Activated CD8-positive, alpha-beta memory T cell treated with anti-CD3 and anti-CD28 coated beads for 36 hours (primary cell): Measurements from ENCODE around the gene ALG14. TPM values are rescaled to one million over a fixed set of nuclear protein-coding genes. Genes with fewer than 3 reads are reported as not detected.
"Not testable (repeated sequence)": the region's sequence is repeated elsewhere in the genome, so short reads cannot be mapped to it uniquely, and the experiment has no call there.

Experiments
- CTCF ChIA-PET: fragments of 350-600 bp; sonication (Branson Sonifier 250); formaldehyde crosslinking; loops from one replicate; lab custom pipeline; 2021; ENCODE audit warnings: antibody characterized with exemption; lab: Charles Lee
- POLR2A ChIA-PET: fragments of 350-600 bp; sonication (Branson Sonifier 250); formaldehyde crosslinking; loops from one replicate; lab custom pipeline; 2021; ENCODE audit warnings: antibody characterized with exemption; lab: Charles Lee
- total RNA-seq, 2 experiments: library from RNA; stranded (reverse); gene quantifications; one replicate each; pipeline ENCODE4 v1.2.3, GENCODE V29; 2021

ALG14 gene
- total RNA-seq, 2 experiments from 2014 or later, result 3.7 to 4.6 TPM

DNA sequence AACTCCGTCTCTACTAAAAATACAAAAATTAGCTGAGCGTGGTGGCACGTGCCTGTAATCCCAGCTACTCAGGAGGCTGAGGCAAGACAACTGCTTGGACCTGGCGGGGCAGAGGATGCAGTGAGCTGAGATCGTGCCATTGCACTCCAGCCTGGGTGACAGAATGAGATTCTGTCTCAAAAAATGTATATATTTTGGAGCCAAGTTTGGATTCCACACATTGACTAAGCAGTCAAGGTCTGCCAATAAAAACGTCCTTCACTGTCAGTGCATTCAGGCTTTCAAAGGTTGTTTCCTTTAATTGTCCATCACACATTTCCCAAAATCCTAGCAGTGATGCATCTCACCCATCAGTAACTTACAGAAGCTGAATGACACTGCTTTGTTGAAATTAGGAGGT lies 77.2 kb downstream of the ALG14 start:
- CTCF ChIA-PET, POLR2A ChIA-PET: not testable (repeated sequence)

DNA sequence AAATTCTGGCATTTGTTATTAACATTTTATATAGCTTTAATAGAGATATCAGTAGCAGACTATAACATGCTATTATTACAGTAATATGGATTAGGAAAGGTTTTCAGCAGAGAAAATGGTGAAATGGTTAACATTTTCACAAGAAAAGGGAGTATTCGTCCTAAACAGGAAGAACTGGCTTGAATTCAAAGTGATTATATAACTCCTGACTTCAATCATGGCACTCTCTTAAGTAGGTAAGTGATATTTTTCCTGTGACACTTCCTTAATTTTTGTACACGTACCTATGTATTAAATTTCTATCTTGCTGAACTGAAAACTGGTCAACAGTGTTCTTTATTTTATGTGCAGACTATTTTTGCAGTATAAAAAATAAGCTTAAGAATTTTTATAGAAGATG lies 77.9 kb downstream of the ALG14 start:
- ChIA-PET POLR2A (no interaction called here), CTCF (no interaction called here)

GRCh38 chr1:94993931-94994645 lies 78.7 kb downstream of the ALG14 start:
- CTCF ChIA-PET, result no interaction called here
- POLR2A ChIA-PET, result no interaction called here

DNA sequence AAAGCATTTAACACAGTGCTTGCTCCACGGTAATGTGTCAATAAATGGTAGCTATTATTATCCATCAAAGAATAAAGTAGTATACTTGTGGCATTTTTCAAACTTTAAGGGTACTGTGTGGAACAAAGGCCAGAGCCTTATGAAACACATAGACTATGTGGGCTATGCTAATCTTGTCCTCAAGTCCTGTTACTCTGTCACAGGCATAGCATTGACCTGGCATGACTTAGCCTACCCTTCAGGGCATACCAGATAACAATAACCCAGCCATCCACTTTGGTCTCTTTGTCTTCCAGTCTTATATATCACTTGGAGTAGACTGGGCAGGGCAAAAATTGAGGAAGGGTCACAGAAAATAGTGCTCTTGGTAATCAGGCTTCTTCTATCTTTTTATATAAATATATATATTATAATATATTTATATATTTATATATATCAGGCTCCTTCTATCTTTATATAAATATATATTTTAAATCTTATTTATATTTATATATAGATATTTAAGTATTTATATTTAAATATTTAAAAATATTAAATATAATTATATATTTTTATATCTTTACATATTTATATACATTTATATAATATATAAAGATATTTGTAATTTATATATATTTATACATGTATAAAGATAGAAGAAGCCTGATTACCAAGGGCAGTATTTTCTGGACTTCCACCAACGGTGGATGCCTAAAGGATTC lies 79.7 kb downstream of the ALG14 start:
- ChIA-PET CTCF (interaction anchor here (1.0 kb wide), 1 partner anchor 52 kb away, joined by 3 read pairs; no protein-coding TSS in a partner anchor), POLR2A (no interaction called here)

- CTCF ChIA-PET, result interaction anchor here (1.0 kb wide), 1 partner anchor 51 kb away, joined by 3 read pairs; no protein-coding TSS in a partner anchor
- POLR2A ChIA-PET, result no interaction called here
Measured at GRCh38 chr1:94992161-94992560, 80.6 kb downstream of the ALG14 start.

GRCh38 chr1:94989911-94990473 lies 82.8 kb downstream of the ALG14 start:
- POLR2A ChIA-PET, result no interaction called here

DNA sequence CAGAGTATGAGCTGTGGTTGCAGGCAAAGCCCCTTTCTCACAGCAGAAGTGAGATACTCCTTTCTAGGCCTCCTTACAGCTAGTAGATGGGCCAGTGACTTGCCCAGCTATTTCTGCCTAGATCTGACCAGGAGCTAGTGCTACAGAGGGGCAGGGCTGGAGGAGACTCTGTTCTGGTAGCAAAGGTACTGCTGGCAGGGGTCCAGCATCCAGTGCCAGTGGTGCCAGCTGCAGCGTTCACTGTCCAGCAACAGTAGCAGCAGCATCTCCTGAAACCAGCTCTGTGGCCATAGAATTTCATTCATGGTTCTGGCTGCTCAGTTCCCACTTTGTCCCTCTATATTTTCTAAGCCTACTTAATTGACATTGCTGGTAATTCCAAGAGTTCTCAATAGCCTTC lies 83.4 kb downstream of the ALG14 start:
- POLR2A ChIA-PET, result no interaction called here
- CTCF ChIA-PET, result interaction anchor here (0.7 kb wide), 1 partner anchor 25 kb away, joined by 3 read pairs; no protein-coding TSS in a partner anchor

More at GRCh38 chr1:94989911-94990473, 82.8 kb downstream of the ALG14 start:
- CTCF ChIA-PET, result no interaction called here

DNA sequence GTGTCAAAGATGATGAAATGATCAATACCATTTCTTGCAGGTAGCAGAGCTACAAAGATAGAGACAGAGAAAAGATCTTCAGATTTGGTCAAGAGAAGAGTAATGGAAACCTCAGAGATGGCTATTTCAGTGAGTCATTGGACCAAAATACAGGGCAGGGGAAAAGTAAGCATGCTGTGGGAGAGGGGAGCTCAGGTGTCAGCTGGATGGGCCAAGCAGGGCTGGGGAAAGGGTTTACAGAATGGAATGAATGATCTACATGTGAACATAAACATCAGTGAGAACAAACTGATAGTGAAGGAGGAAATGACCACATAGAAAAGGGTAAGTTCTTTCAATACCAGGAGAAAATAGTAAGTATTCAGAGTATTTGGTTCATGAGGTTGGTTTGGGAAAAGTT lies 84.4 kb downstream of the ALG14 start:
- CTCF ChIA-PET, result no interaction called here
- POLR2A ChIA-PET, result interaction anchor here (0.6 kb wide), 1 partner anchor 557 kb away, joined by 3 read pairs; no protein-coding TSS in a partner anchor

DNA sequence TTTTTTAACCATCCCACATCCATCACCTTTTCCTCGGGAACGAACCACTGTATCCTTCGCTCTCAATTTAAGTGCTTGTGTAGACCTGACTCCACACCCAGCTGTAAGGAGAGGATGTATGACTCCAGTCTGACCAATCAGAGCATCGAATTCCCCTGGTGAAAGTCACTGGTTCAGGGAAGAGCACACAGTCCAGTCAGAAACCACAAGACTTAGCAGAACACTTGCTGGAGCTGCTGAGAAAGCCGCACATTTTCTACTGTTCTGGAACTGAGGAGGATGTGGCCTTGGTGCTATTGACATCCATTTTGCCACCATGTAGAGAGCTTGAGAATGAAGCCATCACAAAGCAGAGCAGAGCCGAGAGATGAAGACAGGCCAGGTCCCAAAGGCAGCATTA lies 86.0 kb downstream of the ALG14 start:
- ChIA-PET POLR2A (no interaction called here), CTCF (no interaction called here)

DNA sequence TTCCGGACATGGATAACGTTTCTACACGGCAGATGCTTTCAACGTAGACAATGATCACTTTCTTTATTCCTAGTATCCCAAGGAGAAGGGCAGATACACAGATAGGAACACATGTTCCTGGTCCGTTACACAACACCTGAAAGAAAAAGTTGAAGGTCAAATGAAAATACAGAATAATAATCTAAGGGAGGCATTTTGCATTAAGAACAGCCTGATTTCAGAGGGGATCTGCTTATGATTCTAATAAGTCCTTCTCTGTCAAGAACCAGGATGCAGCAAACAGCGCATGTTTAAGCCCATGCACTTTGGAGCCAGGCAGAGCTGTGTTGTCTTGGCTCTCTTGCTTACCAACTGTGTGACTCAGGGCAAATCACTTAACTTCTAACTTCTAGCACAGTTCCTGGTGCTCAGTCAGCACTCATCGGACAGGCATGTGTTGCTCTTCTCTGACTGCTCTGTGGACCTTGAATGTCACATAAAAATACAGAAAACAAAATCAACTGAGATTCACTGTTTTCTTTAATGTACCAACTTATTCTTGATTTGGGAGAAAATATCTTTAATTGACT lies 89.5 kb downstream of the ALG14 start:
- ChIA-PET POLR2A (no interaction called here), CTCF (no interaction called here)

DNA sequence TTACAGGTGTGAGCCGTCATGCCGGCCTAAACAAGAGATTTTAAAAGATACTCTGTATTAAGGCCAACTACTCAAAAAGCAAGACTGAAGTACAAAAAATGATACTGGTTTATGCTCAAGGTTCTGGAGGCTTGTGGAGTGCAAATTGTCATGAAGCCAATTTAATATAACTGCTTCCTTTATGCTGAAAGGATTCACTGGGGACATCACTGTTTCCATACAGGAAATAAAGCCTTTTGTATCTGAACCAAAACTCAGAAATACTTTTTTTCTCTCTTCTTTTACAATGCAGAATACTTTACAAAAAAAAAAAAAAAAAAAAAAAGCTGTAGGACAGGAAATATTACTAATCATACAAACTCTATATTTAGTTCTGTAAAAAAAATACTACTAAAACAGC lies 90.4 kb downstream of the ALG14 start:
- ChIA-PET CTCF (no interaction called here), POLR2A (no interaction called here)

- POLR2A ChIA-PET, result no interaction called here
- CTCF ChIA-PET, result no interaction called here
Measured at GRCh38 chr1:94981575-94981973, 91.2 kb downstream of the ALG14 start.

GRCh38 chr1:94980582-94981574 lies 91.9 kb downstream of the ALG14 start:
- CTCF ChIA-PET, result no interaction called here
- POLR2A ChIA-PET, result no interaction called here

DNA sequence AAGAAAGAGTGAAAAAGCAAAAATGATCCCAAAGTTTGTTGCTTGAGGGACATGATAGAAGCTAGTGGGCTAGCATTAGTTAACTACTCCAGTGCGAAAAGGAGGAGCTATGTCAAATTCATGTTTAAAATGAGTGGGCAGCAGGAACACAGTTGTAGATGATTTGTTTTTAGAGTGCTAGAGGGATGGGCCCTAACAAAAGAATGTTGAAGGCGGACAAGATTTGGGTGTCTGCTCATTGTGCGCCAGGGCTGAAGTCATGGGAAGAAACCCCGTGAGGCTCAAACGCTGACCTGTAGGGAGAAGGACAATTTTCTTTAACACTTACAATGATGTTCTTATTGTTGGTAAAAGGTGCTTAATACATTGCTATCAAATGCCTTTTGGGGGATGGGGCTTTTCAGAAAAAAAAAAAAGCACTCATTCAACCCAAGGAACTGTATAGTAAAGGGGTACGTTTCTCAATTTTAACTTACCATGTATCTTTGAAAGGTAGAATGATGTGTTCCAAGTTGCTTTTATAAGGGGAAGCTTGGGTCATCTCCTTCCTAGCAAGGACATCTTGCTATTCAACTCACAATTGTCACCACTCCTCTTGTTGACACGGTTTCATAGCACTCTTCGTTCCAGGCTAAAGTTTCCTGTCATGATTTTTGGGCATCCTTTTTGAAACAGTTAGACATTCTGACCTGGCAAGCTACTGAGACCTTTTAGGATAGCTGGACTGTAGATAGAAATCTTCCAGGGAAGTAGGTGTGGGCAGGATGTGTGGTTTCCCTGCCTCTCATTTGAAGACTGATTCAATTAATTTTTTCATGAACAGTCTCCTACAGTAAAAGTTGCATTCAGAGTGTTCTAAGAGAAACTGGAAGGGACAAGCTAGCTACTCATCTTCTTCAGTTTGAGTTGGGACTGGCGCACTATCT lies 92.8 kb downstream of the ALG14 start:
- ChIA-PET POLR2A (no interaction called here), CTCF (interaction anchor here (0.7 kb wide), 2 partner anchors 176 to 217 kb away, joined by 4 read pairs; no protein-coding TSS in a partner anchor)

GRCh38 chr1:94979131-94979530 lies 93.6 kb downstream of the ALG14 start:
- ChIA-PET CTCF (interaction anchor here (0.7 kb wide), 3 partner anchors 173 to 218 kb away, joined by 4 read pairs; no protein-coding TSS in a partner anchor), POLR2A (no interaction called here)

- CTCF ChIA-PET, result interaction anchor here (0.7 kb wide), 1 partner anchor 172 kb away, joined by 4 read pairs; no protein-coding TSS in a partner anchor
- POLR2A ChIA-PET, result no interaction called here
Measured at GRCh38 chr1:94978401-94978800, 94.3 kb downstream of the ALG14 start.

DNA sequence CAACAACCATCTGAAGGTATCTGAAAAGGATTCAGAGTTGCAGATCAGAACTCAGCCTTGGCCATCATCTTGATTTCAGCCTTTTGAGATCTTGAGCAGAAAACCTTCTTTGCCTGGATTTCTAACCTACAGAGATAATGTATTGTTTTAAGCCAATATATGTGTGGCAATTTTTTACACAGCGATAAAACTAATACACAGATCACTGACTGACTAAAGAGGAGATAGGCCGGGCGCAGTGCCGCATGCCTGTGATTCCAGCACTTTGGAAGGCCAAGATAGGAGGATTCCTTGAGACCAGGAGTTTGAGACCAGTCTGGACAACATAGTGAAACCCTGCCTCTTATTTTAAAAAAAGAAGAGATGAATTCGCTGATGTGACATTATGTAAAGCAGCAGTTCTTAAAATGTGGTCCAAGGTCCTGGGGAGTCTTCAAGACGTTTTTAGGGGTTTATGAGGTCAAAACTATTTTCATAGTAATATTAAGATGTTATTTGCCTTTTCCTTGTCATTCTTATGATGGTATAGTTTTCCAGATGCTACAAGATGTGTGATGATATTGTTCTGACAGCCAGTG lies 95.7 kb downstream of the ALG14 start:
- POLR2A ChIA-PET, result no interaction called here
- CTCF ChIA-PET, result no interaction called here
